Measurements from ENCODE around the gene C22orf42. TPM values are rescaled to one million over a fixed set of nuclear protein-coding genes. Genes with fewer than 3 reads are reported as not detected.

C22orf42 gene
- total and polyA plus RNA-seq, 2 donors (not counting 1 experiment from before 2014, with no cell fraction given) = not detected

DNA sequence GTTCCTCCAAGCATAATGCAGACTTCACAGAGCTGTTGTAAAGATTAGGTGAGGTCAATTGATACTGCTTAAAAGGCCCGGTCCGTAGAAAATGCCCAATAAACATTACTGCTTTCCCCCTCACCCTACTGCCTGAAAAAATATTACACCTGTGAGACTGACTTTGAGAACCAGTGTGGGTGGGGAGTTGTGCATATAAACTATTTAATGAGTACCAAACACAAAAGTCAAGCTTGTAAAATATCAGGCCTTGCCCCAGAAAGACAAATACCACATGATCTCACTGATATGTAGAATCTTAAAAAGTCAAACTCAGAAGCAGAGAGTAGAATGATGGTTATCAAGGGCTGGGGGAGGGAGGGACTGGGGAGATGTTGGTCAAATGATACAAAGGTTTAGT lies 46.7 kb downstream of the C22orf42 start:
- no peak overlapping the region for H3K27ac Mint-ChIP-seq
- Histone ChIP-seq H3K27me3 (replicated peaks in 1 of 4; ENCODE audit: control extremely low read depth in 1 of 4, control insufficient read depth in 3 of 4, insufficient read depth in 4 of 4, low read length in 3 of 4) (peaks cover 0 to 14% (median 7%) of the 10 kb centered on the region in 4 experiments), H3K36me3 (replicated peaks in 1 of 2; ENCODE audit: control extremely low read depth in 1 of 2, control insufficient read depth in 1 of 2, extremely low read depth in 1 of 2, insufficient read depth in 2 of 2, low read length in 1 of 2) (no peaks in the 10 kb centered on the region), H3K4me2 (replicated peaks; ENCODE audit: low read depth, low read length, poor library complexity, severe bottlenecking) (no peak overlapping the region), H3K27ac (ENCODE audit: low read length in 2 of 2) (no peak overlapping the region), H3K4me1 (ENCODE audit: control insufficient read depth in 2 of 2, insufficient read depth in 2 of 2, low read length in 2 of 2) (no peaks in the 10 kb centered on the region), H3K79me2 (ENCODE audit: control insufficient read depth, insufficient read depth, low read length) (no peaks in the 10 kb centered on the region), H2AFZ (ENCODE audit: insufficient read depth, low read depth, low read length, poor library complexity, severe bottlenecking) (no peak overlapping the region), H3K4me3 (ENCODE audit: control extremely low read depth in 1 of 5, extremely low read depth in 1 of 5, insufficient read depth in 1 of 5, low read depth in 2 of 5, low read length in 4 of 5) (no peak overlapping the region), H3K9ac (ENCODE audit: low read length) (no peak overlapping the region), H4K20me1 (ENCODE audit: control insufficient read depth, insufficient read depth, low read length, poor library complexity, severe bottlenecking) (no peaks in the 10 kb centered on the region), H3K9me3 (ENCODE audit: control extremely low read depth in 1 of 3, control insufficient read depth in 2 of 3, insufficient read depth in 1 of 3, low read length in 2 of 3) (no peaks in the 10 kb centered on the region)
- peaks cover 60% of the 10 kb centered on the region for H3K27me3 Mint-ChIP-seq
- ATAC-seq (ENCODE audit: low read depth) (no peak), DNase-seq (no peak)
- TF ChIP-seq CTCF (IDR thresholded peaks at IDR 0.05) = no peak
- TF ChIP-seq EZH2 (IDR thresholded peaks at IDR 0.05; ENCODE audit: borderline replicate concordance, insufficient read depth, low read depth, low read length, poor library complexity, severe bottlenecking) = no peak
- H3K9me3 Mint-ChIP-seq (ENCODE audit: insufficient read depth) = no peaks in the 10 kb centered on the region
- WGBS (ENCODE audit: insufficient coverage) = no CpG with 5 or more reads among the region's 2 CpGs
- intact Hi-C loops (cut with micrococcal nuclease) = no loop called here
- CTCF ChIA-PET = no interaction called here
- H3K4me1 Mint-ChIP-seq = no peaks in the 10 kb centered on the region
- POLR2A ChIA-PET = no interaction called here
- H3K4me3 Mint-ChIP-seq = no peak overlapping the region

DNA sequence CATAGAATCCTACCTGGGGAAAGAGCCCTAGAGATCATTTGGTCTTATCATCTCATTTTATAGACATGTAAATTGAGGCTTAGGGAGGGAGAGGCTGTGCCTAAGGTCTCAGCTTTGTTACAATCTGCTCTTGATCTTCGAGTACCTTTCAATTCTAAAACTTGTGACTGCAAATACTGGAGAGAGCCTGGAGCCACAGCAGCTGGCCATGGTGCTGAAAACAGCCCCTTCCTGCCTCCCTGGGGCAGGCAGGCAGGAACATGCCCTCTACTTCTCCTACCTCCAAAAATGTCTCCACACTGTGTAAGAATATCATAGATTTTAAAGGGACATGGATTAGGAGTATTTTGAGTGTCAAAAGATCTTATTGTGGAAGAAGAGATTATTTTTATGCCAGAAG lies 52.2 kb downstream of the C22orf42 start:
- intact Hi-C loops (cut with micrococcal nuclease) = loop anchor here (10.0 kb wide), 1 partner anchor 338 kb away; no protein-coding TSS in a partner anchor
- no peak overlapping the region for H3K9ac ChIP-seq (ENCODE audit: low read length)
- TF ChIP-seq CTCF (IDR thresholded peaks at IDR 0.05) (no peak), EZH2 (IDR thresholded peaks at IDR 0.05; ENCODE audit: borderline replicate concordance, insufficient read depth, low read depth, low read length, poor library complexity, severe bottlenecking) (no peak)

More for the DNA sequence above, 52.2 kb downstream of the C22orf42 start:
- Histone ChIP-seq H3K79me2 (ENCODE audit: control insufficient read depth, insufficient read depth, low read length) (no peaks in the 10 kb centered on the region), H4K20me1 (ENCODE audit: control insufficient read depth, insufficient read depth, low read length, poor library complexity, severe bottlenecking) (no peaks in the 10 kb centered on the region), H2AFZ (ENCODE audit: insufficient read depth, low read depth, low read length, poor library complexity, severe bottlenecking) (no peak overlapping the region), H3K4me3 (ENCODE audit: control extremely low read depth in 1 of 5, extremely low read depth in 1 of 5, insufficient read depth in 1 of 5, low read depth in 2 of 5, low read length in 4 of 5) (no peak overlapping the region), H3K27ac (ENCODE audit: low read length in 2 of 2) (no peak overlapping the region), H3K27me3 (replicated peaks in 1 of 4; ENCODE audit: control extremely low read depth in 1 of 4, control insufficient read depth in 3 of 4, insufficient read depth in 4 of 4, low read length in 3 of 4) (peaks cover 0 to 10% (median 7%) of the 10 kb centered on the region in 4 experiments), H3K36me3 (replicated peaks in 1 of 2; ENCODE audit: control extremely low read depth in 1 of 2, control insufficient read depth in 1 of 2, extremely low read depth in 1 of 2, insufficient read depth in 2 of 2, low read length in 1 of 2) (no peaks in the 10 kb centered on the region), H3K4me1 (ENCODE audit: control insufficient read depth in 2 of 2, insufficient read depth in 2 of 2, low read length in 2 of 2) (no peaks in the 10 kb centered on the region), H3K4me2 (replicated peaks; ENCODE audit: low read depth, low read length, poor library complexity, severe bottlenecking) (no peak overlapping the region), H3K9me3 (ENCODE audit: control extremely low read depth in 1 of 3, control insufficient read depth in 2 of 3, insufficient read depth in 1 of 3, low read length in 2 of 3) (no peaks in the 10 kb centered on the region)
- DNase-seq = no peak
- Mint-ChIP-seq H3K4me1 (no peaks in the 10 kb centered on the region), H3K4me3 (no peak overlapping the region), H3K9me3 (ENCODE audit: insufficient read depth) (no peaks in the 10 kb centered on the region), H3K27me3 (peaks cover 57% of the 10 kb centered on the region), H3K27ac (no peak overlapping the region)
- no CpG with 5 or more reads among the region's 1 CpG for WGBS (ENCODE audit: insufficient coverage)
- ATAC-seq (ENCODE audit: low read depth) = no peak
- CTCF ChIA-PET = no interaction called here
- POLR2A ChIA-PET = no interaction called here
